CD4-positive, alpha-beta memory T cell (primary cell): ENCODE results near the gene IFNK. TPM values are rescaled to one million over a fixed set of nuclear protein-coding genes. Genes with fewer than 3 reads are reported as not detected.

Experiments used
- CTCF ChIA-PET: fragments of 350-600 bp; sonication (Branson Sonifier 250); formaldehyde crosslinking; loops from one replicate; lab custom pipeline; 2021; ENCODE audit warnings: inconsistent platforms; ENCODE audit not compliant: partially characterized antibody; lab: Charles Lee
- POLR2A ChIA-PET: fragments of 350-600 bp; sonication (Branson Sonifier 250); formaldehyde crosslinking; loops from one replicate; lab custom pipeline; 2021; ENCODE audit not compliant: partially characterized antibody; lab: Charles Lee
- DNase-seq, 5 donors: peaks; one replicate each; pipeline versions ENCODE4 v3.0.0 to v3.0.0-alpha.2; 2020 to 2022; ENCODE audit warnings: mixed read lengths in 1 of 5
- H3K27ac ChIP-seq: one replicate; pipeline ENCODE4 v1.7.0; 2013; ENCODE audit warnings: low read depth, low read length
- H3K27me3 ChIP-seq: 2 replicates; pipeline ENCODE4 v1.7.0; 2013; ENCODE audit warnings: mild to moderate bottlenecking, low read length, moderate library complexity; ENCODE audit not compliant: insufficient read depth
- H3K36me3 ChIP-seq: 2 replicates; pipeline ENCODE4 v1.7.0; 2013; ENCODE audit warnings: mild to moderate bottlenecking, low read length, moderate library complexity; ENCODE audit not compliant: insufficient read depth
- H3K4me1 ChIP-seq: 2 replicates; pipeline ENCODE4 v1.7.0; 2013; ENCODE audit warnings: mild to moderate bottlenecking, low read length, moderate library complexity; ENCODE audit not compliant: insufficient read depth
- H3K4me3 ChIP-seq, 2 donors: one replicate each; pipeline ENCODE4 v1.7.0; 2013; ENCODE audit warnings: low read length in 2 of 2, mild to moderate bottlenecking in 1 of 2
- H3K9me3 ChIP-seq, 2 donors: one replicate each; pipeline ENCODE4 v1.7.0; 2013; ENCODE audit warnings: low read length in 2 of 2, control low read depth in 1 of 2; ENCODE audit not compliant: control insufficient read depth in 1 of 2
- H3K27ac Mint-ChIP-seq, 7 donors: one replicate each; pipeline ENCODE4 v1.8.0; 2020 to 2021; ENCODE audit warnings: mixed read lengths in 7 of 7, mild to moderate bottlenecking in 6 of 7, inconsistent platforms in 3 of 7, moderate library complexity in 3 of 7
- H3K27me3 Mint-ChIP-seq, 2 donors: one replicate each; pipeline ENCODE4 v1.8.0; 2020 to 2021; ENCODE audit warnings: mixed read lengths in 2 of 2
- H3K36me3 Mint-ChIP-seq, 2 donors: one replicate each; pipeline ENCODE4 v1.8.0; 2020 to 2021; ENCODE audit warnings: mixed read lengths in 2 of 2, inconsistent platforms in 1 of 2, mild to moderate bottlenecking in 1 of 2
- H3K4me1 Mint-ChIP-seq, 4 donors: one replicate each; pipeline ENCODE4 v1.8.0; 2020 to 2021; ENCODE audit warnings: mixed read lengths in 4 of 4, mild to moderate bottlenecking in 1 of 4
- H3K4me3 Mint-ChIP-seq, 8 donors: one replicate each; pipeline ENCODE4 v1.8.0; 2020 to 2021; ENCODE audit warnings: mixed read lengths in 8 of 8, mild to moderate bottlenecking in 7 of 8, moderate library complexity in 6 of 8, inconsistent platforms in 3 of 8
- H3K9me3 Mint-ChIP-seq, 8 donors: one replicate each; pipeline ENCODE4 v1.8.0; 2020 to 2021; ENCODE audit warnings: mixed read lengths in 8 of 8, mild to moderate bottlenecking in 5 of 8, inconsistent platforms in 3 of 8, moderate library complexity in 1 of 8
- intact Hi-C: fragments of 100-400 bp; cut with micrococcal nuclease; formaldehyde crosslinking; loops from one replicate; pipeline ENCODE4 v1.15.1; 2023
- polyA plus RNA-seq, 2 donors: library from polyadenylated mRNA; unstranded; fragments of 300-500 nt; fragmentation: Illumina TruSeq; gene quantifications; one replicate each; pipeline ENCODE4 v1.2.3, GENCODE V29; 2021
- total RNA-seq, 2 experiments: library from RNA; stranded (reverse); gene quantifications; one replicate each; pipeline ENCODE4 v1.2.3, GENCODE V29; 2021

IFNK gene
- total and polyA plus RNA-seq, 4 experiments from 2014 or later, result not detected

- peaks cover 0 to 1% (median 0%) of the 10 kb centered on the region in 4 donors for H3K4me1 Mint-ChIP-seq
- no peaks in the 10 kb centered on the region for H3K27me3 ChIP-seq
- ChIA-PET POLR2A (no interaction called here), CTCF (interaction anchor here (0.6 to 3.8 kb wide), 4 partner anchors 15 to 189 kb away, joined by 3 to 19 read pairs (median 4); partner anchors contain the start of genes C9orf72 and MOB3B)
- no peak overlapping the region for H3K4me3 ChIP-seq
- no peaks in the 10 kb centered on the region for H3K27me3 Mint-ChIP-seq
- no peak overlapping the region for H3K27ac Mint-ChIP-seq
- no peak for DNase-seq
- peaks cover 36 to 38% of the 10 kb centered on the region in 2 donors for H3K36me3 Mint-ChIP-seq
- H3K9me3 ChIP-seq, result no peaks in the 10 kb centered on the region
- H3K36me3 ChIP-seq, result peaks cover 4% of the 10 kb centered on the region
- no peaks in the 10 kb centered on the region for H3K4me1 ChIP-seq
- H3K4me3 Mint-ChIP-seq, result no peak overlapping the region
- no peak overlapping the region for H3K27ac ChIP-seq
- intact Hi-C loops, result no loop called here
- H3K9me3 Mint-ChIP-seq, result no peaks in the 10 kb centered on the region
Measured at GRCh38 chr9:27545471-27545870, 21.4 kb downstream of the IFNK start.

- Mint-ChIP-seq H3K4me1 (peaks cover 0 to 1% (median under 1%) of the 10 kb centered on the region in 4 donors), H3K27me3 (no peaks in the 10 kb centered on the region), H3K36me3 (peaks cover 32 to 45% of the 10 kb centered on the region in 2 donors), H3K27ac (no peak overlapping the region), H3K4me3 (no peak overlapping the region), H3K9me3 (peaks cover 0 to under 1% (median 0%) of the 10 kb centered on the region in 8 donors)
- no peak overlapping the region for H3K27ac ChIP-seq
- DNase-seq, result no peak
- H3K4me3 ChIP-seq, result no peak overlapping the region
- no peaks in the 10 kb centered on the region for H3K27me3 ChIP-seq
- ChIA-PET CTCF (interaction anchor here (2.3 to 3.8 kb wide), 2 partner anchors 18 to 215 kb away, joined by 10 to 19 read pairs; partner anchors contain the start of gene MOB3B), POLR2A (no interaction called here)
- intact Hi-C loops, result loop anchor here (1.0 kb wide), 1 partner anchor 215 kb away; no protein-coding TSS in a partner anchor
- peaks cover 4% of the 10 kb centered on the region for H3K36me3 ChIP-seq
- H3K9me3 ChIP-seq, result no peaks in the 10 kb centered on the region
- no peaks in the 10 kb centered on the region for H3K4me1 ChIP-seq
Measured at GRCh38 chr9:27548055-27548741, 24.1 kb downstream of the IFNK start.

GRCh38 chr9:27549196-27549755 lies 25.2 kb downstream of the IFNK start:
- Mint-ChIP-seq H3K27ac (no peak overlapping the region), H3K4me1 (peaks cover 0 to 3% (median under 1%) of the 10 kb centered on the region in 4 donors), H3K9me3 (peaks cover 0 to 2% (median 0%) of the 10 kb centered on the region in 8 donors), H3K36me3 (peaks cover 35 to 51% of the 10 kb centered on the region in 2 donors), H3K27me3 (no peaks in the 10 kb centered on the region), H3K4me3 (no peak overlapping the region)
- no peak overlapping the region for H3K4me3 ChIP-seq
- intact Hi-C loops, result no loop called here
- no peaks in the 10 kb centered on the region for H3K4me1 ChIP-seq
- ChIA-PET POLR2A (no interaction called here), CTCF (no interaction called here)
- no peak for DNase-seq
- no peak overlapping the region for H3K27ac ChIP-seq
- H3K27me3 ChIP-seq, result no peaks in the 10 kb centered on the region
- peaks cover 4% of the 10 kb centered on the region for H3K36me3 ChIP-seq
- H3K9me3 ChIP-seq, result no peaks in the 10 kb centered on the region

GRCh38 chr9:27554712-27555111 lies 30.6 kb downstream of the IFNK start:
- Histone ChIP-seq H3K27me3 (no peaks in the 10 kb centered on the region), H3K9me3 (no peaks in the 10 kb centered on the region), H3K4me1 (no peaks in the 10 kb centered on the region), H3K36me3 (peaks cover 4% of the 10 kb centered on the region), H3K4me3 (no peak overlapping the region), H3K27ac (no peak overlapping the region)
- no peak overlapping the region for H3K27ac Mint-ChIP-seq
- H3K9me3 Mint-ChIP-seq, result peaks cover 0 to 2% (median 0%) of the 10 kb centered on the region in 8 donors
- H3K27me3 Mint-ChIP-seq, result no peaks in the 10 kb centered on the region
- H3K4me3 Mint-ChIP-seq, result no peak overlapping the region
- no peak for DNase-seq
- H3K36me3 Mint-ChIP-seq, result peaks cover 34 to 60% of the 10 kb centered on the region in 2 donors
- ChIA-PET CTCF (no interaction called here), POLR2A (no interaction called here)
- intact Hi-C loops, result no loop called here
- H3K4me1 Mint-ChIP-seq, result peaks cover 0 to 2% (median under 1%) of the 10 kb centered on the region in 4 donors

GRCh38 chr9:27556470-27556869 lies 32.4 kb downstream of the IFNK start:
- H3K36me3 Mint-ChIP-seq, result peaks cover 33 to 56% of the 10 kb centered on the region in 2 donors
- DNase-seq, result no peak
- intact Hi-C loops, result no loop called here
- peaks cover 0 to 2% (median 0%) of the 10 kb centered on the region in 8 donors for H3K9me3 Mint-ChIP-seq
- no peak overlapping the region for H3K27ac ChIP-seq
- no peak overlapping the region for H3K27ac Mint-ChIP-seq
- H3K4me1 Mint-ChIP-seq, result peaks cover 0 to 2% (median 0%) of the 10 kb centered on the region in 4 donors
- no peak overlapping the region for H3K4me3 Mint-ChIP-seq
- H3K27me3 Mint-ChIP-seq, result no peaks in the 10 kb centered on the region
- CTCF ChIA-PET, result interaction anchor here (1.1 kb wide), 1 partner anchor 25 kb away, joined by 3 read pairs; no protein-coding TSS in a partner anchor
- H3K9me3 ChIP-seq, result no peaks in the 10 kb centered on the region
- H3K4me3 ChIP-seq, result no peak overlapping the region
- H3K27me3 ChIP-seq, result no peaks in the 10 kb centered on the region
- peaks cover 12% of the 10 kb centered on the region for H3K36me3 ChIP-seq
- no peaks in the 10 kb centered on the region for H3K4me1 ChIP-seq
- POLR2A ChIA-PET, result no interaction called here

GRCh38 chr9:27558307-27558706 lies 34.2 kb downstream of the IFNK start:
- CTCF ChIA-PET, result no interaction called here
- peaks cover 29 to 48% of the 10 kb centered on the region in 2 donors for H3K36me3 Mint-ChIP-seq
- POLR2A ChIA-PET, result interaction anchor here (0.9 kb wide), 1 partner anchor 15 kb away, joined by 3 read pairs; no protein-coding TSS in a partner anchor
- Histone ChIP-seq H3K4me1 (no peaks in the 10 kb centered on the region), H3K36me3 (peaks cover 12% of the 10 kb centered on the region), H3K9me3 (no peaks in the 10 kb centered on the region), H3K27ac (no peak overlapping the region), H3K4me3 (no peak overlapping the region), H3K27me3 (no peaks in the 10 kb centered on the region)
- no peak for DNase-seq
- peaks cover 0 to under 1% (median 0%) of the 10 kb centered on the region in 8 donors for H3K9me3 Mint-ChIP-seq
- intact Hi-C loops, result no loop called here
- H3K4me1 Mint-ChIP-seq, result peaks cover 0 to 2% (median 0%) of the 10 kb centered on the region in 4 donors
- H3K4me3 Mint-ChIP-seq, result no peak overlapping the region
- H3K27ac Mint-ChIP-seq, result no peak overlapping the region
- H3K27me3 Mint-ChIP-seq, result no peaks in the 10 kb centered on the region

GRCh38 chr9:27560457-27560856 lies 36.4 kb downstream of the IFNK start:
- Histone ChIP-seq H3K4me3 (no peak overlapping the region), H3K9me3 (no peaks in the 10 kb centered on the region), H3K27me3 (no peaks in the 10 kb centered on the region), H3K27ac (no peak overlapping the region), H3K36me3 (peaks cover 12% of the 10 kb centered on the region), H3K4me1 (no peaks in the 10 kb centered on the region)
- H3K4me3 Mint-ChIP-seq, result no peak overlapping the region
- CTCF ChIA-PET, result interaction anchor here (0.9 kb wide), 2 partner anchors 15 to 31 kb away, joined by 3 to 4 read pairs; partner anchors contain the start of gene MOB3B
- peaks cover 0 to 3% (median under 1%) of the 10 kb centered on the region in 4 donors for H3K4me1 Mint-ChIP-seq
- H3K27ac Mint-ChIP-seq, result no peak overlapping the region
- intact Hi-C loops, result no loop called here
- DNase-seq, result no peak
- no peaks in the 10 kb centered on the region for H3K9me3 Mint-ChIP-seq
- no peaks in the 10 kb centered on the region for H3K27me3 Mint-ChIP-seq
- peaks cover 24 to 39% of the 10 kb centered on the region in 2 donors for H3K36me3 Mint-ChIP-seq
- POLR2A ChIA-PET, result interaction anchor here (3.1 kb wide), 1 partner anchor 13 kb away, joined by 12 read pairs; the partner anchor contains the start of gene C9orf72
